Pons (tissue), 1 donor: ENCODE data around the gene TBCCD1.
"Not testable (repeated sequence)": the region's sequence is repeated elsewhere in the genome, so short reads cannot be mapped to it uniquely, and the experiment has no call there.

Source experiments
- DNase-seq: peaks from one replicate; pipeline ENCODE4 v3.0.0-alpha.2; 2016; ENCODE audit warnings: low spot score

TBCCD1 gene

GRCh38 chr3:186552408-186553031 is 14.6 kb downstream of the TBCCD1 start:
- no peak for DNase-seq

- DNase-seq: peak; percentile 36
These were observed 15.8 kb downstream of the TBCCD1 start for GRCh38 chr3:186551387-186551786.

GRCh38 chr3:186549497-186549896 is 17.6 kb downstream of the TBCCD1 start:
- DNase-seq: no peak

- DNase-seq: no peak
These were observed 22.9 kb downstream of the TBCCD1 start, which contains the start of gene CRYGS for GRCh38 chr3:186544281-186544680. CRYGS (minus strand) TSS chr3:186544380; CDS start chr3:186544326, 54 bp downstream.

GRCh38 chr3:186540835-186541226 is 26.3 kb downstream of the TBCCD1 start:
- DNase-seq: no peak

GRCh38 chr3:186540221-186540834 is 26.8 kb downstream of the TBCCD1 start:
- DNase-seq: peak; percentile 88

GRCh38 chr3:186538779-186539178 is 28.4 kb downstream of the TBCCD1 start:
- DNase-seq: no peak

GRCh38 chr3:186536883-186537844 is 30.0 kb downstream of the TBCCD1 start:
- no peak for DNase-seq

GRCh38 chr3:186534113-186534669 is 32.9 kb downstream of the TBCCD1 start:
- peak; percentile 66 for DNase-seq

GRCh38 chr3:186532598-186533072 is 34.5 kb downstream of the TBCCD1 start:
- DNase-seq: no peak

- DNase-seq: not testable (repeated sequence)
These were observed 35.4 kb downstream of the TBCCD1 start for GRCh38 chr3:186531694-186532093.

GRCh38 chr3:186530415-186530814 is 36.7 kb downstream of the TBCCD1 start:
- no peak for DNase-seq

GRCh38 chr3:186529201-186529999 is 37.7 kb downstream of the TBCCD1 start:
- no peak for DNase-seq

- DNase-seq: no peak
These were observed 40.9 kb downstream of the TBCCD1 start for GRCh38 chr3:186526256-186526606.

GRCh38 chr3:186525369-186526255 is 41.5 kb downstream of the TBCCD1 start:
- no peak for DNase-seq

GRCh38 chr3:186524616-186525015 is 42.5 kb downstream of the TBCCD1 start:
- DNase-seq: no peak

GRCh38 chr3:186523434-186523833 is 43.7 kb downstream of the TBCCD1 start:
- DNase-seq: no peak

- DNase-seq: no peak
These were observed 44.1 kb downstream of the TBCCD1 start for GRCh38 chr3:186523022-186523421.

GRCh38 chr3:186520957-186521842 is 45.9 kb downstream of the TBCCD1 start:
- DNase-seq: no peak
